Suprapubic skin (tissue), 3 donors: ENCODE results near the gene FARS2.

Experiments
- CTCF ChIP-seq, 2 donors: fragments of 200-600 bp in 1 of 2; fragments of 450-650 bp in 1 of 2; sonication (generic) in 1 of 2; IDR thresholded peaks; one replicate each; pipeline ENCODE4 v1.5.1; 2016 to 2019; ENCODE audit warnings: antibody characterized with exemption in 2 of 2, mild to moderate bottlenecking in 1 of 2, moderate library complexity in 1 of 2
- EP300 ChIP-seq: sonication (generic); formaldehyde crosslinking; IDR thresholded peaks from one replicate; pipeline ENCODE4 v1.6.1; 2017; ENCODE audit warnings: antibody characterized with exemption
- POLR2A ChIP-seq, 2 donors: fragments of 450-650 bp; IDR thresholded peaks; one replicate each; pipeline ENCODE4 v1.6.1; 2017; ENCODE audit warnings: antibody characterized with exemption in 2 of 2, mild to moderate bottlenecking in 2 of 2, moderate library complexity in 2 of 2

DNA sequence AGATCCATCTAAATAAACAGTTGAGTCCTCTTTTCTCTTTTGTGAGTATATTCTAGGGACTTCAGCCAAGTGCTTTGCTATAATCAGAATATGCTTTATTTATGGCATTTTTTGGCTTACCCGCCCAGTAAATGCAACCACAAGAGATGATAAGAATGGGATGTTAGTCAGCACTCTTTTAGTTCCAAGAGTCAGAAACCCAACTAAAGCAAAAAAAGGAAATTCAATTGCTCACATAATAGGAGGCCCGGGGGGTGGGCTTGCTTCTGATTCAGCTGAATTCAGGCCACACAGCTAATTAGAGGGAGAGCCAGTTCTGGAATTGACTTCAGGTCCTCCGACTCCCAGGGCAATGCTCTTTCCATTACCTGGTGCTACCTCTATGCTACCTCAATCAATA lies 250.6 kb downstream of the FARS2 start:
- TF ChIP-seq CTCF (IDR thresholded peaks at IDR 0.05), result no peak
- TF ChIP-seq POLR2A (IDR thresholded peaks at IDR 0.05), result no peak
- TF ChIP-seq EP300, result no peak
